GM19455 (cell line): ENCODE measurements around the gene DBR1.
A peak's percentile ranks its signal among the peaks of the same experiment; 100 is the strongest.
"Not testable (repeated sequence)": the region's sequence is repeated elsewhere in the genome, so short reads cannot be mapped to it uniquely, and the experiment has no call there.

Source experiments
- ATAC-seq: cut with Tn5 transposase; IDR thresholded peaks from one replicate; pipeline ENCODE4 v1.9.1; 2021; ENCODE audit not compliant: unreplicated experiment

Gene DBR1

GRCh38 chr3:138187296-138188012 is 12.7 kb upstream of the DBR1 start, which contains the start of gene ARMC8:
Gene ARMC8, plus strand, starts transcription at chr3:138187301. Its CDS starts 254 bp downstream, at chr3:138187555.
- ATAC-seq = peak; percentile 65

GRCh38 chr3:138186803-138187295 is 12.1 kb upstream of the DBR1 start:
- ATAC-seq = peak; percentile 91

- no peak for ATAC-seq
Measured at GRCh38 chr3:138186221-138186620, 11.5 kb upstream of the DBR1 start.

DNA sequence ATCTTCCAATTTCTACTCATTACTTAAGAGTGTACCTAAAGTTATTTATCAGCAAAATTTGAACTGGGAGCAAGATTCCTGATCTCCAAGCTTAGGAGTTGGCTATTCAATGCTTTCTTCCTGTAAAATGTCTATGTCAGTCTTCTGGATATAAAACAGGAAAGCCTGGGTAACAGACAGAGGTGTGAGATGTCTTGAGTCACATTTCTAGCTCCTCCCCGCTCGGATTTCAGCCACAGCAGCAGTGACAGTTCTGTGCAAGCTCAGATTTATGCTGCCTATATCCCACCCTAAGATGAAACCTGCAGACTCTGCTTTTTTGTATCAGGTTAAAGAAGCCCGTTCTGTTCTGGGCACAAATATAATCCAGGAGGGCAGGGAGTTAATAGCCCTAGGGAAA is 10.3 kb upstream of the DBR1 start:
- no peak for ATAC-seq

GRCh38 chr3:138180375-138181029 is 5.8 kb upstream of the DBR1 start:
- peak; percentile 59 for ATAC-seq

DNA sequence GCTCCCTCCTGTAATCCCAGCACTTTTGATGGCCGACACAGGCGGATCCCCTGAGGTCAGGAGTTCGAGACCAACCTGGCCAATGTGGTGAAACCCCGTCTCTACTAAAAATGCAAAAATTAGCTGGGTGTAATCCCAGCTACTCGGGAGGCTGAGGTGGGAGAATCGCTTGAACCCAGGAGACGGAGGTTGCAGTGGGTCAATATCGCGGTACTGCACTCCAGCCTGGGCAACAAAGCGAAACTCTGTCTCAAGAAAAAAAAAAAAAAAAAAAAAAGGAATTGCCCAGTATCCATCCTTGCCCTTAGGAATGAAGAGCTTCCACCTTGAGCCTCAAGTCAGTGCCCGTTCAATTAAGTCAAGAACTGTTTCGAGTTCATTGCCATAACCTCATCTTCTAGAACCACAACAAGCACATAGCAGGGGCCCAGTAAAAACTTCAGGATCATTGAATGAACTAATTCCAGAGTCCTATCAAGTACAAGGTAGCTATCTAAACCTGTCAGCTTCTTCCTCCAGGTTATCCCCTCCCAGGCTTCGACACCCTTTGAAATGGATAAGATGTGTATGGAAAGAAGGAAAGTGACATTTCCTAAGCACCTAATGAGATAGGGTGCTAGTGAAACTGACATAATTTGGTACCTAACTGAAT is 826 bp downstream of the DBR1 start:
- ATAC-seq = peak; percentile 1

- no peak for ATAC-seq
Measured at GRCh38 chr3:138172625-138173024, 2.1 kb downstream of the DBR1 start.

DNA sequence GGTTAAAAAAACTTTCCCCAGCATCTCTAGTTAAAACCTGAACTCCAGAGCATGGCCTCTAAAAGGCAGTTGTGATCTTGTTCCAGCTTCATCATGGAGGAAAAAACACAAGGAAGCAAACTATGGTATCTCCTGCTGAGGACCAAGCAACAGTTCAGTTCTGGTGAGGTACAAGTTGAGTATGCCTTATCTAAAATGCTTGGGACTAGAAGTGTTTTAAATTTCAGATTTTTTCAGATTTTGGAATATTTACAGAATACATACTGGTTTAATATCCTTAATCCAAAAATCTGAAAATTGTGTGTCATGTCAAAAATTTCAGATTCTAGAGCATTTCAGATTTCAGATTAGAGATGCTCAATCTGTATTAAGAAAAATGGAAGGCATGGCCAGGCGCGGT is 9.7 kb downstream of the DBR1 start:
- no peak for ATAC-seq

GRCh38 chr3:138157743-138158142 is 17.0 kb downstream of the DBR1 start:
- no peak for ATAC-seq

- ATAC-seq = no peak
Measured at GRCh38 chr3:138154534-138154933, 20.2 kb downstream of the DBR1 start.

- no peak for ATAC-seq
Measured at GRCh38 chr3:138148503-138148902, 26.2 kb downstream of the DBR1 start.

DNA sequence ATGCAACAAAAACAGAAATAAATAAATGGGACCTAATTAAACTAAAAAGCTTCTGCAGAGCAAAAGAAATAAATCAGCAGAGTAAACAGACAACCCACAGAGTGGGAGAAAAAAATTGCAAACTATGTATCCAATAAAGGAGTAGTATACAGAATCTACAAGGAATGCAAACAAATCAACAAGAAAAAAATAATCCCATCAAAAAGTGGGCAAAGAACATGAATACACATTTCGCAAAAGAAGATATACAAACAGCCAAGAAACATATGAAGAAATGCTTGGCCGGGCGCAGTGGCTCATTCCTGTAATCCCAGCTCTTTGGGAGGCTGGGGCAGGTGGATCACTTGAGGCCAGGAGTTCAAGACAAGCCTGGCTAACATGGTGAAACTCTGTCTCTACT is 32.5 kb downstream of the DBR1 start:
- not testable (repeated sequence) for ATAC-seq

GRCh38 chr3:138140940-138141339 is 33.8 kb downstream of the DBR1 start:
- no peak for ATAC-seq

DNA sequence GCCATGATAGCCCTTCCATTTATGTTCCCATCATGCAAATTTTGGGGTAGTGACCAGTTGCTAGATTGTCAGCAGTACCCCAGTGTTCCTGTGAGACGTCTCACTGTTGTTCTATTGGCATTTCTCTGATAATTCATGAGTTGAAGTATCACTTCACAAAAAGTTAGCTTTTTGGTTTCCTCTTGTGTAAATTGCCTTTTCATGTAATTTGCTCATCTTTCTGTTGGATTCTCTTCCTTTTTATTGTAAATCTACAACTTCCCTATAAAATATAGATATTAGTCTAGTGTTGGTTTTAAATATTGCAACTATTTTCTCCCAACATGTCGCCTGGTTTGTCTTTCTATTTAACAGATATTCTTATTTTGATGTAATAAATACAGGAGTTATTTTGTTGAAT is 35.0 kb downstream of the DBR1 start:
- no peak for ATAC-seq

DNA sequence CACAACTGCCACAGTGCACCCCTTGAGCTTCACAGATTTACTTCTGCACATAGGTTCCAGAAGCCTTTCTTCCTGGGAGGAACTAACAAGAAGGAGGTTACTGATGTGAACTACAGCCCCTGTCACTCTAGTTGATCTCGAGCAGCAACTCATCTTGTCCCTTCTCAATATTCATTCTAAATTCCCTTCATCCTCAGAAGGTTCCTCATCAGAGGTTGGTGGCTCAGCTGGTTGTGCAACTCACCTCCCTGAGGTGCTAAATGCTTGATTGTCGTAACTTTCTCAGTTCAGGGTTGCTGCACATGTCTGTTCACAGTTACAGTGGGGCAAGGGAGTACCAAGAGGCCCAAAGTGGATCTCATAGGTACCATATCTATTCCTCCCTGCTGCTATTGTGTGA is 36.9 kb downstream of the DBR1 start:
- no peak for ATAC-seq

DNA sequence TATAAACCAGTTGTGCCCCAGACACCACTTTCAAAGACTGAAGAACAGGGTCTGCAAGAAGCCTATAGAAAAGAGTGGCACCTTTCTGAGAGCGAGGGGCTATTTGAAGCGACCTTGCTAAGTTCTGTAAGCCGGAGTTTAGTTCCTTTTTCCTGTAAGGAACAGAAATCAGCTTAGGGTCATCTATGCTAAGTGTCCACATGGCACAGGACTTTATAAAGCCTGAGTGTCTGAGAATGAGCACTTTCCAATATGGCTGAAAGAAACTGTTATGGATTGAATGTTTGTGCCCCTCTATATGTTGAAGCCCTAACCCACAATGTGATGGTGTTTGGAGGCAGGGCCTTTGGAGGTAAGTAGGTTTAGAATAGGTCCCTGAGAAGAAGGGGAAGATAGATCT is 38.5 kb downstream of the DBR1 start:
- ATAC-seq = no peak

GRCh38 chr3:138135833-138136194 is 38.9 kb downstream of the DBR1 start:
- no peak for ATAC-seq

DNA sequence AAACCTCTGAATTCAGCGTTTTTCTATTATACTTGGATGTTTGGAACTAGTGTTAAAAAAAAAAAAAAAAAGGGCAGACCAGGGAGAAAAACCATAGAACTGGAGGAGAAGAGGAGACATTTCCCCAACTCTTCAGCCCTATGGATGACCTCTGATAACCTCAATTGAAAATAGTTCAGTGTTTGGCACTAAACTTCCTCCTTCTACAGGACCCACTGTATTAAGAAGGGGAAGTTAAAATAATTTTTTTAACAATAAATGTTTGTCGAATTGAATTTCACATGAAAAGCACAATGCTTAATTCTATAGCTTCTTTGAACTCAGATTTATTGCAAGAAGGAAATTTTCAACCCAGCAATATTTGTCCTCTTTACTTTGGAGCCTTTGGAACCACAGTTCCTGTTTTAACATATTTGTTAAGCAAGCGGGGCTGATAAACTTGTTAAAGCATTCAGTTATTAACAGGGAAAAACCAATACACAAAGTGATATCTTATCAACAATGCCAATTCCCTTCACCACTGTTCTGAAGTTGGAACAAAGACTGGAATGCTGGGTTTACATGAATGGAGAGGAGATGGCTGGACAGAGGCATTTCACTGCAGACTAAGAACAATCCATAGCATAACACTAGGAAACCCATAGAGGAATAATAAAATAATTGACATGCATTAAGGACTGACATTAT is 39.4 kb downstream of the DBR1 start:
- no peak for ATAC-seq

- ATAC-seq = no peak
Measured at GRCh38 chr3:138132239-138132638, 42.5 kb downstream of the DBR1 start, which contains the start of gene A4GNT. Gene A4GNT, minus strand, starts transcription at chr3:138132390. Its CDS starts 1,134 bp downstream, at chr3:138131256.

DNA sequence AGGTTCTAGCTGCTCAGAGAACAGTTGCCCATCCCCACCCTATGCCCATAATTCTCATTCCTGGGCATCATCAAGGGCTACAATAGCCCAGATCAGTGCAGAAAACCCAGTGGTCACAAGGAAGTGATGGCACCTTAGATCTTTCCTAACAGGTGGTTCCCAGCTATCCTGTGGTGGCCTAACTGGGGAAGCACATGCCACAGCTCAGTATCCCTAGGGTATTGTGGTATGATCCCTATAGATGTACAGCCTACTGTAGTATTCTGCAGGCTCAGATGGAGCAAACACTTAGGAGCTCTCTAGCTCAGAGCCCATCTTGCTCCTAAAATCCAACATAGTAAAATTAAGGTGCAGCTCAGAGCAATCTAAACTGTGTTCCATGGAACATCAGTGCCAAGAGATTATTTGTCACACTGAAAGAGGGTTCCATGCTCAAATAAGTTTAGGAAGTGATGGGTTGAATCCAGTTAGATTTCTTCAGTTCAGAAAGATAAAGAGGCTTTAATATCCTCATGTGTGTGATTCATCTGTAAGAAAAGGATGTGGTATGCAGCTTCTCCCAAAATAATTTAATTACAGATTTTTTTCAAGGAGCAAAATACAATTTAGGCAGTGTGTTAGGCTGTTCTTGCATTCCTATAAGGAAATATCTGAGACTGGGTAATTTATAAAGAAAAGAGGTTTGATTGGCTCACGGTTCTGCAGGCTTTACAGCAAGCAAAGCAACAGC is 46.9 kb downstream of the DBR1 start:
- ATAC-seq = no peak
